Measurements from ENCODE around the gene WDR64. TPM values are rescaled to one million over a fixed set of nuclear protein-coding genes. Genes with fewer than 3 reads are reported as not detected.

Gene WDR64
- total RNA-seq, 1 experiment from 2014 or later, result not detected

GRCh38 chr1:241630476-241630875, 21.6 kb upstream of the WDR64 start:
- Histone ChIP-seq H3K27ac (no peak overlapping the region), H3K4me1 (replicated peaks; ENCODE audit: insufficient read depth) (peaks cover 17% of the 10 kb centered on the region), H2AFZ (no peak overlapping the region), H3F3A (ENCODE audit: insufficient read depth, low read depth) (peaks cover 12% of the 10 kb centered on the region), H3K36me3 (ENCODE audit: low read depth) (peaks cover 24% of the 10 kb centered on the region), H3K79me2 (ENCODE audit: low read depth) (peaks cover 31% of the 10 kb centered on the region), H3K4me2 (no peak overlapping the region), H3K27me3 (ENCODE audit: insufficient read depth, low read depth) (no peaks in the 10 kb centered on the region), H4K20me1 (ENCODE audit: insufficient read depth) (no peaks in the 10 kb centered on the region), H3K4me3 (no peak overlapping the region), H3K9me3 (ENCODE audit: insufficient read depth, low read depth) (no peaks in the 10 kb centered on the region), H3K9me2 (ENCODE audit: insufficient read depth) (no peaks in the 10 kb centered on the region)
- POLR2A ChIA-PET (ENCODE audit: unreplicated experiment), result no interaction called here
- TF ChIP-seq EZH2 (IDR thresholded peaks at IDR 0.05; ENCODE audit: low read depth), result no peak
- TF ChIP-seq CTCF (conservative IDR thresholded peaks at IDR 0.05), result no peak
- CTCF ChIA-PET, result no interaction called here
- BruUV-seq (replicated peaks), result no TSS peak
- no peak for DNase-seq
- intact Hi-C loops (cut with micrococcal nuclease; ENCODE audit: unreplicated experiment), result no loop called here

- DNase-seq, result no peak
- Histone ChIP-seq H3K4me3 (no peak overlapping the region), H3K79me2 (ENCODE audit: low read depth) (peaks cover 36% of the 10 kb centered on the region), H3K4me1 (replicated peaks; ENCODE audit: insufficient read depth) (peaks cover 13% of the 10 kb centered on the region), H2AFZ (no peak overlapping the region), H3K9me2 (ENCODE audit: insufficient read depth) (no peaks in the 10 kb centered on the region), H3K27ac (no peak overlapping the region), H4K20me1 (ENCODE audit: insufficient read depth) (no peaks in the 10 kb centered on the region), H3K9me3 (ENCODE audit: insufficient read depth, low read depth) (no peaks in the 10 kb centered on the region), H3K4me2 (no peak overlapping the region), H3F3A (ENCODE audit: insufficient read depth, low read depth) (peaks cover 11% of the 10 kb centered on the region), H3K27me3 (ENCODE audit: insufficient read depth, low read depth) (no peaks in the 10 kb centered on the region), H3K36me3 (ENCODE audit: low read depth) (peaks cover 28% of the 10 kb centered on the region)
- no TSS peak for BruUV-seq (replicated peaks)
- no peak for TF ChIP-seq EZH2 (IDR thresholded peaks at IDR 0.05; ENCODE audit: low read depth)
- no peak for TF ChIP-seq CTCF (conservative IDR thresholded peaks at IDR 0.05)
- ChIA-PET POLR2A (ENCODE audit: unreplicated experiment) (no interaction called here), CTCF (no interaction called here)
- intact Hi-C loops (cut with micrococcal nuclease; ENCODE audit: unreplicated experiment), result no loop called here
These were observed 21.2 kb upstream of the WDR64 start for GRCh38 chr1:241630899-241631298.

GRCh38 chr1:241631674-241632073, 20.4 kb upstream of the WDR64 start:
- peaks cover 31% of the 10 kb centered on the region for H3K36me3 ChIP-seq (ENCODE audit: low read depth)
- peaks cover 11% of the 10 kb centered on the region for H3F3A ChIP-seq (ENCODE audit: insufficient read depth, low read depth)
- ChIA-PET CTCF (no interaction called here), POLR2A (ENCODE audit: unreplicated experiment) (no interaction called here)
- BruUV-seq (replicated peaks), result no TSS peak
- H3K4me1 ChIP-seq (replicated peaks; ENCODE audit: insufficient read depth), result peaks cover 14% of the 10 kb centered on the region
- no peaks in the 10 kb centered on the region for H3K27me3 ChIP-seq (ENCODE audit: insufficient read depth, low read depth)
- H3K79me2 ChIP-seq (ENCODE audit: low read depth), result peaks cover 43% of the 10 kb centered on the region
- H4K20me1 ChIP-seq (ENCODE audit: insufficient read depth), result no peaks in the 10 kb centered on the region
- H2AFZ ChIP-seq, result no peak overlapping the region
- intact Hi-C loops (cut with micrococcal nuclease; ENCODE audit: unreplicated experiment), result no loop called here
- H3K9me3 ChIP-seq (ENCODE audit: insufficient read depth, low read depth), result no peaks in the 10 kb centered on the region
- no peak overlapping the region for H3K4me3 ChIP-seq
- H3K9me2 ChIP-seq (ENCODE audit: insufficient read depth), result no peaks in the 10 kb centered on the region
- H3K4me2 ChIP-seq, result no peak overlapping the region
- DNase-seq, result no peak
- no peak overlapping the region for H3K27ac ChIP-seq
- no peak for TF ChIP-seq CTCF (conservative IDR thresholded peaks at IDR 0.05)
- TF ChIP-seq EZH2 (IDR thresholded peaks at IDR 0.05; ENCODE audit: low read depth), result no peak
